HG03103 (cell line): ENCODE data around the gene RHBG.

Experiments
- ATAC-seq: cut with Tn5 transposase; IDR thresholded peaks from one replicate; pipeline ENCODE4 v1.9.1; 2021; ENCODE audit warnings: low read depth; ENCODE audit not compliant: unreplicated experiment

RHBG gene

DNA sequence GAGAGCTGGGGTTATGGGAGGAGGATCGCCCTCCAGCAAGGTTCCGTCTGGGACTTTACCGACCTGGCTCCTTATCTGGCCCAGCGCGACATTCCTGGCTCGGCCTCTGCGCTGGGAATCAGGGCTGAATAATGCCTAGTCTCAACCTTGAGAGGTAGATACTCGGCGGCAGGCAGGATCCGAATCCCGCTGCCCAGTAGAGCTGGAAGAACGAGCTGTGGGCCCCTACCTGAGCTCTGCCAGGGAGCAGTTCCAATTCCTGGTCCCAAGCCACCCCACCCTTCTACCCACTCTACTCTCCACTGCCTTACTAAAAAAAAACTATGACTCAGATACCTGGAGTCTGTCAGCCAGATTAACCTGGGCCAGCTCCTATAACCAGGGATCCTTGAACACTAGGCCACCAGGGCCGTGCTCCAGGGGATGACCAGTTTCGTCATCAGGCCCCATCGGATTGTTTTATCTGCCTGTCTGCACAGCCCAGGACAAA is 53.6 kb downstream of the RHBG start:
- ATAC-seq = no peak

DNA sequence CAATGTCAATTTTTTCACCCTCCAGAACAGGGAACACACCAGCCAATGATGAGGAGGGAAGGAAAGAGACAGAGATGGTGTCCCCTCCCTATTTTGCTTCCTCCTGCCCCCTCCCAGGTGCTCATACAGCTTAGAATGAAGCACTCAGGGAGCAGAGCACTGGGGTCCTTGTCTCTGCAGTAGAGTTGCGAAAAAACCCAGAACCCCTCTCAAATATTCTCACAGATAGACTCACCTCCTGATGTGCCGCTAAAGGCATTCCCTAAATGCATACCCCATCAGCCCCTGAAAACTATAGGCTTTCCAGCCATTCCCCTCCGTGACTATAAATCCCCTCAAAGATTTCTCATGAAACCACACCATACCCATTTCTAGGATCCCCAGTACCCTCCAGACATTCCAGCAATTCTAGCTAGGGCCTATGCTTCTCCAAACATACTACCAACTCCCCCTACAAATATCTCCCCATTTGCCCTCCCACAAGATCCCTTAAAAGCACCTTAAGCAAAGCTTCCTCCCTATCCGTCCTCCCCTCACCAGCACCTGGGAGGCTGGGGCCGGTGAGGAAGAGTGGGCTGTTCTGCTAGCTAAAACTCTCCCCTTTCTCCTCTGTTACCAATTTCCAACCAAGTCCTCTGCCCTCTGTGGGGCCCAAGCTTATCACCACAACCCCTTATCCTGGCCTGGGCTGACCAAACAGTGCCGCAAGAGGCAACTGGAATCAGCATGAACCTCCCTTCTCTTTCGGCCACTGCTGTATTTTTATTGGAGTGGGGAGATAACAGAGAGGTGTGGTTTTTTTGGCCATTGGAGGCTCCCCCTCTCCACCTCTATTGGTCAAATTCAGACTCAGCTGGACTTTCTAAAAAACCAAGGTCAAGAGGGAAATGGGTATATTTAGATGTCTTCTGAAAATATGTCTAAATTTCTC is 54.7 kb downstream of the RHBG start:
- no peak for ATAC-seq

DNA sequence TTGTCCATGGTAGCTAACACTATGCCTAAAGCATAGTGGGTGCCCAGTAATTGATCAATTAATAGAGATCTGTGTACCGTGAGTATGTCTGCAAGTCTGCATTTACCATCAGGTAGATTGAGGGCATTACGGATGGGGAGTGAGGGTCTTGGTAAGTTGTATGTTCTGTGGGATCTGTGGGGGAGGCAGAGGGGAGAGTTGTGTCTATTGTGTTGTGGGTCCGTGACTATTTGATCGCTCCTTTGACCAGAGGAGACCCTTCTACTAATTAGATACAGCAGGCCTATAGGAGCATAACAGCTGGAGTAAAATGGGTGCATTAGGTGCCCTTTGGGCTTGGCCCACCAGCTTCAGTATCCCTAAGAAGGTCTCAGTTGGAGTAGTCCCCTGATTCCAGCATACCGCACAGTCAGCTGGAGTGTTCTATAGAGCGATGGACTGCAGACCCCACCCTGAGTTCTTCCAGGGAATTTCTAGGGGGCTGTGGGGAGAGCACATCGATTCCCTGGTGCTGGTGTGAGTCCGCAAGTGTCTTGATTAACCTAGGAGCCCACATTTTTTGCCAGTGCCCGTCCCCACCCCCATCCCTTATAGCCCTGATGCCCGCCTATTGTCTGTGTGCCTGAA is 55.9 kb downstream of the RHBG start:
- no peak for ATAC-seq

DNA sequence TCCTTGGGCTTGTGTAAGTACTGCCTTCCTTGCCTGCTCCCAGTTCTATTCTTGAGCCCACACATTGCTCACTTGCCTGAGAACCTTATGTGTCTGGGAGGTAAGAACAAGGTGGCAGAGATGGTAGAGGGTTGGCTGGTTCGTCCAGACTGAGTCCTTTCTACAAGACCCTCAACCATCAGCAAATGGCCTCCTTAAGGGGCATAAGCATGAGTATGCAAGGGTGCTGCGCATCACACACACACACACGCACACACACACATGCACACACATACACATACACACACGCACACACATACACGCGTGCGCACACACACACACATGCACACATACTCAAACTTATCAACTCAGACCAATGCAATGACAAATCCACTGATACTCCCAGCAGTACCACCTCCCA is 56.9 kb downstream of the RHBG start:
- ATAC-seq = no peak

DNA sequence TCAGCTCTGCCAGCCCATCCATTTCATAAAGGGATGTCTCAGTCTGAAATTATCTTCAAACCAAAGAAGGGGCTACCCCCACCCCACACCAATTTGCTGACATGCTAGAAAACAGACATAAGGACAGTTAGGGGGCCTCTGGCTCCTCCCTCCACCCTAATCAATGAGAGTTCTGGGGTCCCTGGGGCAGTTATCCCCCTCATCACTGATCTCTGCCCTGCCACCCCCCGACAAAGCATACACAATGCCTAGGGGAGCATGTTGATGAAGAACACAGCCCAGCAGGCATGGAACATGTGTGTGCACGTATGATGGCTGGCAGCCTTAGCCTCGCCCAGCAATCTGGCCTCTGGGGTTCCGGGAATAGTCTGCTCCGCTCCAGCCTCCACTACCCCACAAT is 58.9 kb downstream of the RHBG start:
- ATAC-seq = no peak

DNA sequence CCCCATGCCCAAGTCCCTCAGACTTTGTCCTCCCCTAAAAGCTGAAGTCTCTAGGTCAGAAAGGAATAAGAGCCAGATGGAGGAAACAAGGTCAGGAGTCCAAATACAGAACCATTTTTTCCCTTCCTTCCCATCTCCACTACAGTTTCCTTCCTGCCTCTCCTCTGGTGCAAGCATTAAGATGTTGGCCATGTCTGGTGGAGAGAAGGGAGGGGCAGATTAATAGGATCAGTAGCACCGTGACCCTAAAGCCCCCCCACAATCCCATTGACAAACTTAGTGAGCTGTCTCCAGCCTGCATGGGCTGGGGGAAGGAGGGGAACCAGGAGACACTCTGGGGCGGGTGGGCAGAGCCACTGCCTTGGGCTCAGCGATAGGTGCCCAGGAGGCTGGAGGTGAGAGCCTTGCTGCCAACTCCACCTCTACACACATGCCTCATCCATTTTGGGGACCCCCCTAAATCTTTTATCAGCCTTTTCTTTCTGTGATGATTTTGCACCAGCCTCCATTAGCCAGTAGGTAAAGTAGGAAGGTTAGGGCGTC is 59.8 kb downstream of the RHBG start:
- no peak for ATAC-seq

DNA sequence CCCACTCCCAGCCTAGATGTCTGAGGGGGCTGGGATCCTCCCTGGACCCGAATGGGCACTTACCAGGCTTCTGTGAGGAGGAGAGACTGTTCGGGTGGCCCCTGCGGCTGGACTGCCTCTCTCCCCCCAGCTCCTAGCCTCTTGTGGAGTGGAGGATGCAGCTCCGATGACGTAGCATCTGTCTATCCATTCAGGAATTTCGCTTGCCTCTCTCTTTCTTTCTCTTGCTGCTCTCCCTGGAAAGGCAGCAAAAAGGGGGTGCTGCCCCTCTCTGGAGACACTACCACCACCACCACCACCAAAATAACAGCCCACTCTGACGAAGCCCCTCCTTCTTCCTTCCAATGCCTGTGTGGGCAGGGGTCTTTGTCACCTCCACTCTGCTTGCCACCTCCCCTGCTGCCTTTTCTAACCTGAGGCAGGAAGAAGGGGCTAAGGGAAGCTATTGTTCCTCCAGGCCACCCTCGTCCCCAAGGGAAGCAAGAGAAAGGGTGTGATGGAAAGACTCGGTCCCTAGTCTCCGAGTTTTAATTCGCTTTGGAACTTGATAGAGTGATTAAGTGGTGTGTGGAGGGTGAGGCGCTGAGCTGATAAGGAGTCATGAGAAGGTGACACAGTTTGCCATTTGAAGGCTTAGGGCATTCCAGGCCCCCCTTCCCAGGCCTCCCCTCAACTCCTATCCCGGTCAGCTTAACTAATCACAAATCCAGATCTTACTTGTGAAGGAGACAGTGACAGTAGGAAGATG is 60.5 kb downstream of the RHBG start:
- ATAC-seq = no peak

DNA sequence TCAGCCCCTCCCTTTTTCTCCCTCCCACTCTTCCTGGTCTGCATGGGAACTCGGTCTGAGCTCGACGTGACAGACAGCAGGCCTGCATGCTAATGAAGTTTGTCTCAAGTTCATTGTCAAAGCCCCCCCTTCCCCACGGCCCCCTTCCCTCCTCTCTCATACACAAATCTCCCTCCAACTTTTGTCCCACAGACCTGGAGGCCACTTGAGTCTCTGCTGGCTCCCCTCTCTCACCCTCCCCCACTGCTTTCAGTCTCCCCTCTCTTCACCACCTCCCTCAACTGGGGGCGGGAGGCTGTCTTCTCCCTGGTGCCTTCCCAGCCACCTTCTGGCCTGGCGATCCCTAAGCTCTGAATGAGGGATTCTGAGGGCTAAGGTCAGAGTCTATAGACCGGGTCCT is 61.3 kb downstream of the RHBG start:
- no peak for ATAC-seq

DNA sequence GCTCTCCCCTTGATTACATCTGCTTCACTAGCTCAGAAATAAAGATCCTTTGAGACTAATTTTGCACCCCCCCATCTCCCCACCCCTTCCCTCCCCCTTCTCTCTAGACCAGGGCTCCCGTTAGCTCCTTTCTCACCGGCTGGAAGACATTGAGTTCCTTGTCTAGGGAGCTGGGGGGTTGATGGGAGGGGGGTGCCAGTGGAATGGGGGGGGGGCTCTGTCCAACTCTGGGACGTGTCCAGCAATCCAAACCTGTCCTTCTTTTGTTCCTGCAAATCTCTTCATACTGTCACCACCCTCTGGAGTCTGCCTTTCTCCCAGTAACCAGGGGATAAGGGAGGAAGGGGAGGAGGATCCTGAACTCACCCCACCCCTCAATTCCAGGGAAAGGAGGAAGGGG is 61.9 kb downstream of the RHBG start:
- ATAC-seq = no peak

DNA sequence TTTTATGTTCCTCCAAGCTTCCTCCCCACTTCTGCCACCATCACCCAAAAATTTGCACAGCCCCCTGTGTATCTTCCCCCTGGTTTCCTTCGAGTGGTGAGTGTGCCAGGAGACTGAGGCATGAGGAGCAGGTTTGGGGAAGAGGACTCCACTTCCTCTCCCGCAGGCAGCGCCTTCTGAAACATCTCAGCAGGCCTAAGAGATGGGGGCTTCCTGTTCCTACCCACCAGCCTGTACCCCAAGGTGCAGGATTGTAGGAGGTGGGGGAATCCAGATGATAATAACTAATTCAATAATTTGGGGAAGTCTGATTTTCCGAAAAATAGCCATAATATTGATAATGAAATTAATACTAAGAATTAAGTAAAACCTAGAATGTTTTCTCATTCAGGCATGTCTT is 62.4 kb downstream of the RHBG start:
- ATAC-seq = no peak

DNA sequence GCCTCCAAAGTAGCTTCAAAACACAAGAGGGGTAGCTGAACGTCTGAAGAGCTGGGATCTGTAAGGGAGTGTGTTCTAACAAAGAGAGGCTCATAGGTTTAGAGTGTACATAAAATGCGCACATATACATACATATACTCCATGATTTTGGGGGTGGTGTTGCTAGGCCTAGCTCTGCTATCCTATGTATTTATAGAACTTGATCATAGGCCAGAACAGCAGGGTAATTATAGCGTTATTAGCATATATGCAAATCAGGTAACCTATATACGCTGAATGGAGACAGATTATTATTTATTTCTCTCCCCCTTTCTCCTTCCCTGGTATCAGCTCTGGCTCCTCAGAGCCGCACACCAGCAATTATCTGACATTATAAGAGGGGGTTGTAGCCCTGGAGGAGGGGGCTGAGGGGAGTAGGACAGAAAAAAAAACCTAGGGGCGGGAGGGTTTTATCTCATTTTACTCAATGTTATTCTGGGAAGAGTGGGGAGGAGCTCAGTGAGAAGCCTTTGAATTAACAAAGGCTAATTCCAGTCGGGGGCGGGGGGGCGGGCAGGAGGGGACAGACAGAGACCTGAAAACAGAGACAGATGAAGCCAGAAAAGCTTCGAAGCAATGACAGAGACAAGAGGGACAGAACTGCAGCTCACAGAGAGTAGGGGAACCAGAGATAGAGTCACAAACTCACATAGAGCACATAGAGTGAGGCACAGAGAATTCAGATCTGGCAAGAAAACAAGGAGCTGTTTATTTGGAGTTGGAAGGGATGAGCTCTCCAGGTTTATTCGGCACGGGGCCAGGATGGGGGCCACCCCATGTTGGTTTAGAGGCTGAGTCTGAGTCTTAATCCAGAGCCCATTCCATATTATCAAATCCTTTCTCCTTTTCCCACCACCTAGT is 63.0 kb downstream of the RHBG start:
- no peak for ATAC-seq

DNA sequence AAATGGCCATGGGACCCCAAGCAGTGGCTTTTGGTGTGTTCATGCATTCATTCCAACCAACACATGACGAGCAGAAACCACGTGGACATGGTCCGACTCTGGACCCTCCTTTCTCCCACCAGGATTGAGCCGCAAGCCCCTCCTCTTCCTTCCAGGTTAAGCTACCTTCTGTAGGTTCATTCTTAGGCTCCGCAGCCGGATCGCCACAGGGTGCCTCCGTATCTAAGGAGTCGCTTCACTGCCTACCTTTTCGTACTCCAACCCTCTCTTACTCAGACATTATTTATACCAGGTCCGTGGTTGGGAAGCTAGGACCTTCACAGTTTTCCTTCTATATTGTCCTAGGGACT is 63.6 kb downstream of the RHBG start:
- no peak for ATAC-seq

DNA sequence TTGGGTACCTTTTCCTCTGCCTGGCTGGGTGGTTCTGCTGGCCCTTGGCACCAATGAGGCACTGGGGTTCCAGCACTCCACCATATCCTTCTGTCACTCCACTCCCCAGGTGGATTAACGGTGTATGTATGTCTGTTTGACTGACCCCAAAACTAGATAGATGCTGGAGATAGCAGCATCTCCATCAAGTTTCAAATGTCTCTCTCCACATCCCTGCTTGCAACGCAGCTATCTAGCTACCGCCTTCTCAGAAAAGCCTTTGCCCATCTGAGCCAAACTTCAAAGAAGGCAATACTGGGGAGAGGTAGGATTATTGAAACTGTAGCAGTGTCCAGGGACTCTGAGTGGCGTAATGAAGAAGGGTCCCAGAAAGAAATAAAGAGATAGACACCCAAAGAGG is 64.0 kb downstream of the RHBG start:
- no peak for ATAC-seq

DNA sequence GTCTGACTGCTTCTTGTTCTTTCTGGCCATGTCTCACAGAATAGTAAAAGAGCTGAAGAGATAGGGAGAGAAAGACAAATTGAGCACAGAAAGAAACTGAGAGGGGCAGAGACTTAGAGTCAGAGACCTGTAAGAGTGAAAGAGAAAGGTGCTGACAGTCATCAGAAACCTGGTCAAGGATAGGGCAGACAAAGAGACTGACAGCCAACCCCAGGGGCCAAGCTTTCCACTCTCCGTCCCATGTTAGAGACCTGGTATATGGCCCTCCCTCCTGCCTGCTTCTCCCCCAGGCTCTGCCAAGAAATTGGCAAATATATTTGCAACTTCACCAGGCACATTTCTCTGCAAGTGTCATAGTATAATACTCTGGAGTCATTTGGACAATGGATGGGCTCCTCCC is 64.6 kb downstream of the RHBG start:
- no peak for ATAC-seq
